Measurements from ENCODE around the gene KRTAP2-3.

The KRTAP2-3 gene

GRCh38 chr17:41029633-41030245 lies 30.2 kb downstream of the KRTAP2-3 start, which contains the start of gene KRTAP1-4:
Gene KRTAP1-4 (minus strand): TSS chr17:41030195. CDS start chr17:41030078, 117 bp downstream.
- no peak for DNase-seq (ENCODE audit: low read depth)

GRCh38 chr17:41026715-41027471 lies 33.0 kb downstream of the KRTAP2-3 start, which contains the start of gene KRTAP1-5:
Gene KRTAP1-5 (minus strand): TSS chr17:41027208. CDS start chr17:41027155, 53 bp downstream.
- DNase-seq (ENCODE audit: low read depth) = peak; percentile 80

- DNase-seq (ENCODE audit: low read depth) = peak; percentile 24
Measured at GRCh38 chr17:41024697-41025096, 35.2 kb downstream of the KRTAP2-3 start.

GRCh38 chr17:41020336-41020735 lies 39.6 kb downstream of the KRTAP2-3 start:
- no peak for DNase-seq (ENCODE audit: low read depth)

- no peak for DNase-seq (ENCODE audit: low read depth)
Measured at GRCh38 chr17:41019415-41019814, 40.5 kb downstream of the KRTAP2-3 start.

- no peak for DNase-seq (ENCODE audit: low read depth)
Measured at GRCh38 chr17:41018541-41018940, 41.4 kb downstream of the KRTAP2-3 start.

GRCh38 chr17:41016578-41017215 lies 43.2 kb downstream of the KRTAP2-3 start:
- no peak for DNase-seq (ENCODE audit: low read depth)

GRCh38 chr17:41015454-41015853 lies 44.5 kb downstream of the KRTAP2-3 start:
- no peak for DNase-seq (ENCODE audit: low read depth)

GRCh38 chr17:41013606-41014005 lies 46.3 kb downstream of the KRTAP2-3 start:
- DNase-seq (ENCODE audit: low read depth) = peak; percentile 69

GRCh38 chr17:41013181-41013580 lies 46.7 kb downstream of the KRTAP2-3 start:
- DNase-seq (ENCODE audit: low read depth) = peak; percentile 72

GRCh38 chr17:41012326-41013120 lies 47.4 kb downstream of the KRTAP2-3 start:
- DNase-seq (ENCODE audit: low read depth) = no peak

- DNase-seq (ENCODE audit: low read depth) = no peak
Measured at GRCh38 chr17:41010441-41010840, 49.5 kb downstream of the KRTAP2-3 start.

- DNase-seq (ENCODE audit: low read depth) = no peak
Measured at GRCh38 chr17:41009936-41010335, 50.0 kb downstream of the KRTAP2-3 start.

- no peak for DNase-seq (ENCODE audit: low read depth)
Measured at GRCh38 chr17:41009301-41009760, 50.6 kb downstream of the KRTAP2-3 start.

All from GM04504 (cell line).